ENCODE data around the gene DTX3.

Gene DTX3

GRCh38 chr12:57620245-57620935, 15.8 kb downstream of the DTX3 start:
- Histone ChIP-seq H3K9me3 (no peaks in the 10 kb centered on the region), H3K27me3 (peaks cover 0 to 4% of the 10 kb centered on the region in 2 donors), H3K4me3 (no peak overlapping the region), H3K4me1 (peaks cover 0 to 26% (median 19%) of the 10 kb centered on the region in 4 donors), H3K36me3 (peaks cover 14 to 41% (median 20%) of the 10 kb centered on the region in 3 donors), H3K27ac (no peak overlapping the region)
- DNase-seq, result no peak
- no peak for TF ChIP-seq CTCF (IDR thresholded peaks at IDR 0.05)
- intact Hi-C loops (cut with DNase I; ENCODE audit: low total_unique reads), result loop anchor here (2.0 to 10.0 kb wide), 2 partner anchors 38 to 136 kb away; partner anchors contain the start of gene MARS1

GRCh38 chr12:57620936-57621496, 16.4 kb downstream of the DTX3 start:
- Histone ChIP-seq H3K9me3 (no peaks in the 10 kb centered on the region), H3K36me3 (peaks cover 7 to 40% (median 13%) of the 10 kb centered on the region in 3 donors), H3K27me3 (peaks cover 0 to 4% of the 10 kb centered on the region in 2 donors), H3K27ac (no peak overlapping the region), H3K4me3 (peak overlapping the region; percentile 33 to 45), H3K4me1 (peaks cover 0 to 21% (median 17%) of the 10 kb centered on the region in 4 donors)
- intact Hi-C loops (cut with DNase I; ENCODE audit: low total_unique reads), result loop anchor here (2.0 to 10.0 kb wide), 2 partner anchors 38 to 136 kb away; partner anchors contain the start of gene MARS1
- no peak for TF ChIP-seq CTCF (IDR thresholded peaks at IDR 0.05)
- DNase-seq, result no peak

GRCh38 chr12:57621497-57622292, 17.1 kb downstream of the DTX3 start:
- Histone ChIP-seq H3K27me3 (peaks cover 0 to 4% of the 10 kb centered on the region in 2 donors), H3K27ac (no peak overlapping the region), H3K9me3 (no peaks in the 10 kb centered on the region), H3K4me1 (peaks cover 0 to 17% (median 13%) of the 10 kb centered on the region in 4 donors), H3K36me3 (peaks cover under 1 to 40% (median 7%) of the 10 kb centered on the region in 3 donors), H3K4me3 (peak overlapping the region; percentile 33 to 45)
- peak in 1 of 2 donors; percentile 74 for DNase-seq
- peak; percentile 95 to 96 for TF ChIP-seq CTCF (IDR thresholded peaks at IDR 0.05)
- intact Hi-C loops (cut with DNase I; ENCODE audit: low total_unique reads), result loop anchor here (2.0 to 10.0 kb wide), 2 partner anchors 39 to 137 kb away; partner anchors contain the start of gene MARS1

- peaks cover 0 to 34% (median 5%) of the 10 kb centered on the region in 3 donors for H3K36me3 ChIP-seq
- no peak overlapping the region for H3K4me3 ChIP-seq
- peaks cover 0 to 4% of the 10 kb centered on the region in 2 donors for H3K27me3 ChIP-seq
- H3K9me3 ChIP-seq, result no peaks in the 10 kb centered on the region
- no peak for DNase-seq
- peaks cover 0 to 17% (median 13%) of the 10 kb centered on the region in 4 donors for H3K4me1 ChIP-seq
- H3K27ac ChIP-seq, result no peak overlapping the region
- TF ChIP-seq CTCF (IDR thresholded peaks at IDR 0.05), result no peak
- intact Hi-C loops (cut with DNase I; ENCODE audit: low total_unique reads), result loop anchor here (10.0 kb wide), 1 partner anchor 138 kb away; the partner anchor contains the start of gene MARS1
These were observed 17.9 kb downstream of the DTX3 start for GRCh38 chr12:57622293-57623245.

All from tibial artery (tissue), 4 donors.